GM12874 (cell line): ENCODE results near the gene UQCRC2.

ENCODE experiments used
- CTCF ChIP-seq: IDR thresholded peaks from 2 replicates; pipeline ENCODE4 v1.5.1; 2011; ENCODE audit warnings: low read depth, mild to moderate bottlenecking, control low read depth, low read length, moderate library complexity; ENCODE audit not compliant: insufficient read depth

Gene UQCRC2

GRCh38 chr16:22016927-22017326 is 63.8 kb downstream of the UQCRC2 start:
- TF ChIP-seq CTCF: no peak

GRCh38 chr16:22018559-22018958 is 65.4 kb downstream of the UQCRC2 start:
- no peak for TF ChIP-seq CTCF

- no peak for TF ChIP-seq CTCF
Observed at GRCh38 chr16:22022151-22022550, 69.0 kb downstream of the UQCRC2 start.

- no peak for TF ChIP-seq CTCF
Observed at GRCh38 chr16:22023505-22023904, 70.3 kb downstream of the UQCRC2 start.

GRCh38 chr16:22027633-22028032 is 74.5 kb downstream of the UQCRC2 start:
- TF ChIP-seq CTCF: no peak

GRCh38 chr16:22029632-22030031 is 76.5 kb downstream of the UQCRC2 start:
- no peak for TF ChIP-seq CTCF

- no peak for TF ChIP-seq CTCF
Observed at GRCh38 chr16:22030087-22030812, 77.1 kb downstream of the UQCRC2 start.
